GM12891 (cell line): ENCODE measurements around the gene PRDM16.

ENCODE experiments used
- PAX5 ChIP-seq: IDR thresholded peaks from 2 replicates; pipeline ENCODE4 v1.6.1; 2011; ENCODE audit warnings: low read length, moderate library complexity, mild to moderate bottlenecking; ENCODE audit not compliant: insufficient read depth, severe bottlenecking
- POLR2A ChIP-seq: IDR thresholded peaks from 2 replicates; pipeline ENCODE4 v1.6.1; 2011; ENCODE audit warnings: low read depth, low read length, control low read depth
- POLR2AphosphoS5 ChIP-seq: IDR thresholded peaks from 2 replicates; pipeline ENCODE4 v1.6.1; 2011; ENCODE audit warnings: low read depth, low read length, control low read depth
- POU2F2 ChIP-seq: IDR thresholded peaks from 2 replicates; pipeline ENCODE4 v1.6.1; 2011; ENCODE audit warnings: low read depth, mild to moderate bottlenecking, control low read depth, low read length, moderate library complexity
- SPI1 ChIP-seq: IDR thresholded peaks from 2 replicates; pipeline ENCODE4 v1.6.1; 2011; ENCODE audit warnings: low read depth, low read length, control low read depth
- TAF1 ChIP-seq: IDR thresholded peaks from 2 replicates; pipeline ENCODE4 v1.6.1; 2011; ENCODE audit warnings: low read depth, low read length, control low read depth

DNA sequence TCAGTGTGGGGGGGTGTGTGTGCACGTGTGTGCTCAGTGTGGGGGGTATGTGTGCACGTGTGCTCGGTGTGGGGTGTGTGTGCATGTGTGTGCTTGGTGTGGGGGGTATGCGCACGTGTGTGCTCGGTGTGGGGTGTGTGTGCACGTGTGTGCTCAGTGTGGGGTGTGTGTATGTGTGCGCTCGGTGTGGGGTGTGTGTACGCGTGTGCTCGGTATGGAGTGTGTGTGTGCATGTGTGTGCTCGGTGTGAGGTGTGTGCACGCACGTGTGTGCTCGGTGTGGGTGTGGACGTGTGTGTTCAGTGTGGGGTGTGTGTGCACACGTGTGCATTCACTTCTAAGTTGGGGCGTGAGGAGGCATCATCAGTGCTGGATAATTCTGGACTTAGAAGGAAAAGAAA, 77.9 kb downstream of the PRDM16 start:
- TF ChIP-seq TAF1 (no peak), POLR2A (no peak), POLR2AphosphoS5 (no peak), SPI1 (no peak), POU2F2 (no peak), PAX5 (no peak)
